NK-92 treated with Interleukin-12 subunit alpha and Interleukin-12 subunit beta, amount 100 ng/mL, for 24 hours (cell line): ENCODE data around the gene PDE6B.
A peak's percentile ranks its signal among the peaks of the same experiment; 100 is the strongest.
"Not testable (repeated sequence)": the region's sequence is repeated elsewhere in the genome, so short reads cannot be mapped to it uniquely, and the experiment has no call there.

Source experiments
- DNase-seq: peaks from one replicate; lab custom pipeline; 2025; lab: John Stamatoyannopoulos, UW

PDE6B gene

GRCh38 chr4:704198-704891, 79.0 kb downstream of the PDE6B start:
- no peak for DNase-seq

DNA sequence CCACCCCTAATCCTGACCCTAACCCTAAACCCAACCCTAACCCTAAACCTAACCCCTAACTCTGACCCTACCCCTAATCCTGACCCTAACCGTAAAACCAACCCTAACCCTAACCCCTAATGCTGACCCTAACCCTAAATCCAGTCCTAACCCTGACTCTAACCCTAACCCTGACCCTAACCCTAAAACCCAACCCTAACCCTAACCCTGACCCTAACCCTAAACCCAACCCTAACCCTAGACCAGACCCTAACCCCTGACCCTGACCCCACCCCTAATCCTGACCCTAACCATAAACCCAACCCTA, 79.6 kb downstream of the PDE6B start:
- no peak for DNase-seq

- DNase-seq: peak; percentile 80
Measured at GRCh38 chr4:705278-706082, 80.1 kb downstream of the PDE6B start, which contains the start of gene PCGF3. TSS of gene PCGF3 (plus strand) at chr4:705832. CDS start at chr4:733681, 27,849 bp downstream.

DNA sequence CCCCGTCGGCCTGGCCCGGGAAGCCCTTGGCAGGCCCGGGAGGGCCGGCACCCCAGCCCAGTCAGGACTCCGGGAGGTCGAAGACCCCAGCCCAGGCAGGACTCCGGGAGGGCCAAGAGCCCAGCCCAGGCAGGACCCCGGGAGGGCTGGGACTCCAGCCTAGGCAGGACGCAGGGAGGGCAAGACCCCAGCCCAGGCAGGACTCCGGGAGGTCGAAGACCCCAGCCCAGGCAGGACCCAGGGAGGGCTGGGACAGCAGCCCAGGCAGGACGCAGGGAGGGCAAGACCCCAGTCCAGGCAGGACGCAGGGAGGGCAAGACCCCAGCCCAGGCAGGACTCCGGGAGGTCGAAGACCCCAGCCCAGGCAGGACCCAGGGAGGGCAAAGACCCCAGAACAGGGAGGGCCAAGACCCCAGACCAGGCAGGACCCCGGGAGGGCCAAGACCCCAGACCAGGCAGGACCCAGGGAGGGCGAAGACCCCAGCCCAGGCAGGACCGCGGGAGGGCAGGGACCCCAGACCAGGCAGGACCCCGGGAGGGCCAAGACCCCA, 80.8 kb downstream of the PDE6B start:
- not testable (repeated sequence) for DNase-seq

DNA sequence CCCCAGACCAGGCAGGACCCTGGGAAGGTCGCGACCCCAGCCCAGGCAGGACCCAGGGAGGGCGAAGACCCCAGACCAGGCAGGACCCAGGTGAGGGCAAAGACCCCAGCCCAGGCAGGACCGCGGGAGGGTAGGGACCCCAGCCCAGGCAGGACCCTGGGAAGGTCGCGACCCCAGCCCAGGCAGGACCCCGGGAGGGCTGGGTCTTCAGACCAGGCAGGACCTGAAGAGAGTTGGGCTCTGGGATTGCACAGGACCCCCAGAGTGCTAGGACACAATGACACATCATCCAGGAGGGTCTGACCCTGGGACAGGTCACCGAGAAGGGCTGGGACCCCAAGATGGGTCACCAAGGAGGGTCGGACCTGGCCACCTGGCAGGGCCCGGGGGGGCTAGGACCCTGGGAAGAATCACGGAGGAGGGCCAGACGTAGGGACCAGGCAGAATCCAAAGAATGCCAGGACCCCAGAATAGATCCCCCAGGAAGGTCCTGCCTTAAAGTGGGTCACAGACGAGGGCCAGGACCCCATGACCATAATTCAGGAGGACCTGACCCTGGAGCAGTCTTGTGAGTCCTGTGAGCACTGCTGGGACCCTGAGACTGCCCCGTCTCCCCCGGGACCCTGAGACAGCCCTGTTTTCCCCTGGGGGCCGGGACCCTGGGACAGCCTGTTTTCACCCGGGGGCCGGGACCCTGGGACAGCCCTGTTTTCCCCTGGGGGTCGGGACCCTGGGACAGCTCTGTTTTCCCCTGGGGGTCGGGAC, 81.6 kb downstream of the PDE6B start:
- no peak for DNase-seq

DNA sequence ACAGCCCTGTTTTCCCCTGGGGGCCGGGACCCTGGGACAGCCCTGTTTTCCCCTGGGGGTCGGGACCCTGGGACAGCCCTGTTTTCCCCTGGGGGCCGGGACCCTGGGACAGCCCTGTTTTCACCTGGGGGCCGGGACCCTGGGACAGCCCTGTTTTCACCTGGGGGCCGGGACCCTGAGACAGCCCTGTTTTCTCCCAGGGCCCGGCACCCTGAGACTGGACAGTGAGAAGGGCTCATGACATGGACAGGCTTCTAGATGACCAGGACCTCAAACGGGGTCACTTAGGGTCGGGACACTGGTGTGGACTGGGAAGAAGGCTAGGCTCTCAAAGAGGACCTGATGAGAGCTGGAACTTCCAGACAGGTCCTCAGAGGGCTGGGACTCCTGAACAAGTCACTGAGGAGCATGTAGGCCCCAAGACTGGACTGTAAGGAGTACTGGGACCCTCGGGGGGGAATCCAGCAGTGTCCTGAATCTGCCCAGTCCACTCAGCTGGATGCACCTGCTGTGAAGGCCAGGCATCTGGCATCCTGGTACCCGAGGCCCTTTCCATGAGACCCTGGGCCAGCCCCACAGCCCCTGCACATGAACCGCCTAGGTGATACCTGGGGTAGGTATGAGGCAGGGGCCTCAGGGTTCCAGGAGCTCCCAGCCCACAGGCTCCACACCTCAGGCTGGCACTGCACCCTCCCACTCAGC, 82.7 kb downstream of the PDE6B start:
- DNase-seq: no peak

DNA sequence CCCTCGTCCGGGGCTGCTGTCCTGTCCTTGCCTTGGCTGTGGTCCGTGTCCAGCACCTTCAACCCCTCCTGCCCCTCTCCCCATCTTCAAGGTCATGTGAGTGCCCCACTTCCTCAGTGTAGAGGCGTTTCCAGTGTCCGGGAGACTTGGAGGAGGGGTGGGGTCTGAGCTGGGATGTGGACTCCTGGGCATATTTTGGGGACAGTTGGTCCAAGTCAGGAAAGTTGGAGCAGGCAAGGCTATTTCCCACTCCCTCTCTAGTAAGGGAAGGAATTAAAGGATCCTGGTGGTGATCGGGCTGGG, 83.2 kb downstream of the PDE6B start:
- DNase-seq: no peak

- no peak for DNase-seq
Measured at GRCh38 chr4:709348-709747, 84.0 kb downstream of the PDE6B start.

GRCh38 chr4:710116-710515, 84.7 kb downstream of the PDE6B start:
- no peak for DNase-seq

DNA sequence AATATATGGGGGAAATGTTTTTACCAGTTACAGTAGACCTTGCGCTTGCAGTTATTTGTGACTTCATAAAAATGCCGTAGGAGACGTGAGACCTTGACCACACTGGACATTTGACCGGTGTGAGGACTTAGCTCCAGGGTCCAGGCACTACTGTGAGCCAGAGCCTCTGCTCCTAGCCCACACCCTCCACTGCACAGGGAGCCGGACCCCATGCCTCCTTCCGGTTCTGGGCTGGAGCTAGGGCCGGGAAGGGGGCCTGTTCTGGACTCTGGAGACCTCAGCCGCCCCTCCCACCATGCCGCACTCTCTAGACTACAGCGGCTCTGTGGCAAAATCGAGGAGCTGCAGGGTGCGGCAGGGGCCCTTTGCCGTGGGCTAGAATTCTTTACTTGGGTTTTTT, 85.5 kb downstream of the PDE6B start:
- DNase-seq: no peak

GRCh38 chr4:712093-712492, 86.7 kb downstream of the PDE6B start:
- no peak for DNase-seq

DNA sequence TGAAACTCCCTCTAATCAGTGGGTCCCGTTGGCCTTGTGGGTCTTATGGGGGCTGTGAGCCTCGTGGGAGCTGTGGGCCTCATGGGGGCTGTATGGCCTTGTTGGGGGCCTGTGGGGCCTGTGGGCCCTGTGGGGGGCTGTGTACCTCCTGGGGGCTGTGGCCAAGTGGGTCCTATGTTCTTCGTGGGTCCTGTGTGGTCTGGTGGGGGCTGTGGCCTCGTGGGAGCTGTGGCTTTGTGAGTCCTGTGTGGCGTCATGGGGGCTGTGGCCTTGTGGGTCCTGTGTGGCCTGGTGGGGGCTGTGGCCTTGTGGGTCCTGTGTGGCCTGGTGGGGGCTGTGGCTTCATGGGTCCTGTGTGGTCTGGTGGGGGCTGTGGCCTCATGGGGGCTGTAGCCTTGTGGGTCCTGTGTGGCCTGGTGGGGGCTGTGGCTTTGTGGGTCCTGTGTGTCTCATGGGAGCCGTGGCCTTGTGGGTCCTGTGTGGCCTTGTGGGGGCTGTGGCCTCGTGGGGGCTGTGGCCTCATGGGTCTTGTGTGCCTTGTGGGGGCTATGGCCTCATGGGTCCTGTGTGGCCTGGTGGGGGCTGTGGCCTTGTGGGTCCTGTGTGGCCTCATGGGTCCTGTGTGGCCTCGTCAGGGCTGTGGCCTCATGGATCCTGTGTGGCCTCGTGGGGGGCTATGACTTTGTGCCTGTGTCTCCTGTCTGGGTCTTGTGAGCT, 87.7 kb downstream of the PDE6B start:
- no peak for DNase-seq

GRCh38 chr4:714087-714486, 88.7 kb downstream of the PDE6B start:
- DNase-seq: no peak

- DNase-seq: no peak
Measured at GRCh38 chr4:717601-718320, 92.4 kb downstream of the PDE6B start.

- DNase-seq: no peak
Measured at GRCh38 chr4:718460-718859, 93.1 kb downstream of the PDE6B start.
